ENCODE measurements around the gene SORBS2. TPM values are rescaled to one million over a fixed set of nuclear protein-coding genes. Genes with fewer than 3 reads are reported as not detected.

The SORBS2 gene
- total and polyA plus RNA-seq, 2 of the 4 experiments (the other 2 are of a cell fraction) = 0.18 TPM; not detected in 1

- no peak for TF ChIP-seq POLR2A (IDR thresholded peaks at IDR 0.05; ENCODE audit: low read depth, low read length)
Measured at GRCh38 chr4:185730849-185731608, 81.0 kb downstream of the SORBS2 start (continued).

- H2AFZ ChIP-seq (replicated peaks; ENCODE audit: low read length, poor library complexity) = no peak overlapping the region
- in situ Hi-C loops (cut with MboI; ENCODE audit: low sequenced_read_pairs) (no loop called here), intact Hi-C loops (cut with micrococcal nuclease) (no loop called here), dilution Hi-C loops (cut with HindIII; ENCODE audit: low sequenced_read_pairs, unreplicated experiment) (no loop called here)
- H3K9me3 ChIP-seq (ENCODE audit: control insufficient read depth, insufficient read depth, low read length) = peaks cover 2% of the 10 kb centered on the region; the same call in 1 of the 2 replicates
- no peak for ATAC-seq (ENCODE audit: low read depth)
- H3K18ac ChIP-seq (ENCODE audit: low read depth, low read length) = no peak overlapping the region; the same call in 1 of the 2 replicates
- H4K20me1 ChIP-seq (ENCODE audit: insufficient read depth, low read length) = no peaks in the 10 kb centered on the region
- H4K5ac ChIP-seq (ENCODE audit: low read depth, low read length) = no peak overlapping the region
- H3K36me3 ChIP-seq (ENCODE audit: control insufficient read depth, insufficient read depth, low read length) = no peaks in the 10 kb centered on the region
- H4K8ac ChIP-seq (ENCODE audit: low read depth in 2 of 2, low read length in 2 of 2) = no peak overlapping the region
- no peaks in the 10 kb centered on the region for H3K79me1 ChIP-seq (ENCODE audit: low read depth in 1 of 2, low read length in 2 of 2)
- no peak overlapping the region for H3K4ac ChIP-seq (ENCODE audit: low read depth, low read length)
- no peak overlapping the region for H2AK9ac ChIP-seq (replicated peaks; ENCODE audit: low read depth, low read length, poor library complexity)
- no peak overlapping the region for H4K91ac ChIP-seq (ENCODE audit: insufficient read depth, low read depth, low read length)
- ChIA-PET POLR2A (ENCODE audit: unreplicated experiment) (no interaction called here), CTCF (interaction anchor here (0.6 kb wide), 1 partner anchor 9 kb away, joined by 3 read pairs; no protein-coding TSS in a partner anchor)
- H2BK120ac ChIP-seq (ENCODE audit: low read depth, low read length) = no peak overlapping the region
- H3K4me3 ChIP-seq (ENCODE audit: insufficient read depth, low read depth, low read length) = no peak overlapping the region
- no peaks in the 10 kb centered on the region for H3K9me1 ChIP-seq (ENCODE audit: insufficient read depth, low read length)
- H3K56ac ChIP-seq (ENCODE audit: extremely low read depth, insufficient read depth, low read length) = no peak overlapping the region
- H3K9ac ChIP-seq (ENCODE audit: low read depth, low read length) = no peak overlapping the region
- H2BK15ac ChIP-seq (ENCODE audit: low read depth, low read length) = no peak overlapping the region
- H3K4me2 ChIP-seq (ENCODE audit: low read depth, low read length) = no peak overlapping the region
- no peak overlapping the region; the same call in 1 of the 2 replicates for H2AK5ac ChIP-seq (ENCODE audit: low read depth, low read length)
- peaks cover 4% of the 10 kb centered on the region; the same call in 1 of the 2 replicates for H3K4me1 ChIP-seq (ENCODE audit: control insufficient read depth, insufficient read depth, low read length)
- no peak overlapping the region for H3K27ac ChIP-seq (ENCODE audit: insufficient read depth, low read length)
- TF ChIP-seq RFX5 (IDR thresholded peaks at IDR 0.05; ENCODE audit: low read depth, low read length) (no peak), NFE2L2 (IDR thresholded peaks at IDR 0.05; ENCODE audit: low read depth, low read length) (peak; percentile 76), MAFK (IDR thresholded peaks at IDR 0.05; ENCODE audit: low read depth, low read length) (peak; percentile 100)
- H2BK5ac ChIP-seq (ENCODE audit: low read depth, low read length, poor library complexity, severe bottlenecking) = no peak overlapping the region
- H3K27me3 ChIP-seq (ENCODE audit: control insufficient read depth, insufficient read depth, low read length) = peaks cover 34% of the 10 kb centered on the region
- WGBS, 2 experiments (ENCODE audit: extremely low coverage in 2 of 2, insufficient read length in 1 of 2) = 57% methylated on average over 2 of the region's 4 CpGs; no CpG with 5 or more reads in 1 of the 2 experiments
- H3K23ac ChIP-seq (ENCODE audit: low read depth, low read length) = no peak overlapping the region
- H3K14ac ChIP-seq (replicated peaks; ENCODE audit: low read depth, low read length) = no peak overlapping the region
- DNase-seq = no peak
- no peak overlapping the region for H2BK20ac ChIP-seq (ENCODE audit: low read depth, low read length)
- BruUV-seq (replicated peaks) = no TSS peak
Measured at GRCh38 chr4:185730387-185730786, 81.6 kb downstream of the SORBS2 start.

Measured in IMR-90 (cell line).